ENCODE measurements around the gene STPG4.

GRCh38 chr2:47076126-47076506 lies 79.0 kb downstream of the STPG4 start:
- TF ChIP-seq CTCF (IDR thresholded peaks at IDR 0.05): no peak
- no peak for TF ChIP-seq POLR2A (IDR thresholded peaks at IDR 0.05)

Data from breast epithelium (tissue), 3 donors.